ENCODE data around the gene NCR2. TPM values are rescaled to one million over a fixed set of nuclear protein-coding genes. Genes with fewer than 3 reads are reported as not detected.

NCR2 gene
- total RNA-seq, 1 experiment from 2014 or later: not detected

DNA sequence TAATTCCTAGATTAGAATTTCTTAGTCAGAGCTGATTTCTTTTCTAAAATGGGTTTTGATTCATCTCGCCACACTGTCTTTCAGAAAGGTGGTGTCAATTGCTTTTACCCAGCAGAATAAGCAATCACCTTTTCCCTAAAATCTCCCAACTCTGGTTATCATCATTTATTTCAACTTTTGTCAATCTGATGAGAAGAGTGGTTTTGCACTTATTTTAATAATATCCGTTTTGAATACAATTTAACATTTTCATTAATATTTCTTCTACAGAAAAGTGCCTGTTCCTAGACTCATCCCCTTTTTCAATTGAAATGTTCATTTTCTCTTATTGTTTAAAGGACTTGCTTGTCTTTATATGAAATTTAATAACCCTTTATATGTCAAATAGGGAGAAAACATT, 8.2 kb upstream of the NCR2 start:
- Histone ChIP-seq H3K27me3 (ENCODE audit: control insufficient read depth, insufficient read depth, low read length) (peaks cover 38% of the 10 kb centered on the region), H3K4me3 (ENCODE audit: low read depth in 2 of 2, low read length in 2 of 2) (no peak overlapping the region), H3K36me3 (ENCODE audit: control insufficient read depth, insufficient read depth, low read length) (no peaks in the 10 kb centered on the region), H3K9me3 (ENCODE audit: control insufficient read depth, insufficient read depth, low read depth, low read length) (no peaks in the 10 kb centered on the region), H3K4me1 (ENCODE audit: control insufficient read depth, insufficient read depth, low read length) (no peaks in the 10 kb centered on the region), H3K27ac (ENCODE audit: low read length) (no peak overlapping the region)
- ATAC-seq: no peak
- no peak for DNase-seq (ENCODE audit: low read depth, low spot score)
- ChIA-PET POLR2A (no interaction called here), CTCF (no interaction called here)
- intact Hi-C loops (cut with micrococcal nuclease; ENCODE audit: unreplicated experiment) (no loop called here), in situ Hi-C loops (cut with HindIII; ENCODE audit: low pct_unique_long_range_greater_than_20kb, low sequenced_read_pairs) (no loop called here)
- TF ChIP-seq SIN3A (IDR thresholded peaks at IDR 0.05; ENCODE audit: borderline replicate concordance, insufficient read depth, low read depth, low read length) (no peak), TCF7L2 (IDR thresholded peaks at IDR 0.05; ENCODE audit: low read depth, low read length) (no peak), POLR2AphosphoS5 (IDR thresholded peaks at IDR 0.05; ENCODE audit: low read depth, low read length) (no peak)
- TF ChIP-seq, protein P1, sequence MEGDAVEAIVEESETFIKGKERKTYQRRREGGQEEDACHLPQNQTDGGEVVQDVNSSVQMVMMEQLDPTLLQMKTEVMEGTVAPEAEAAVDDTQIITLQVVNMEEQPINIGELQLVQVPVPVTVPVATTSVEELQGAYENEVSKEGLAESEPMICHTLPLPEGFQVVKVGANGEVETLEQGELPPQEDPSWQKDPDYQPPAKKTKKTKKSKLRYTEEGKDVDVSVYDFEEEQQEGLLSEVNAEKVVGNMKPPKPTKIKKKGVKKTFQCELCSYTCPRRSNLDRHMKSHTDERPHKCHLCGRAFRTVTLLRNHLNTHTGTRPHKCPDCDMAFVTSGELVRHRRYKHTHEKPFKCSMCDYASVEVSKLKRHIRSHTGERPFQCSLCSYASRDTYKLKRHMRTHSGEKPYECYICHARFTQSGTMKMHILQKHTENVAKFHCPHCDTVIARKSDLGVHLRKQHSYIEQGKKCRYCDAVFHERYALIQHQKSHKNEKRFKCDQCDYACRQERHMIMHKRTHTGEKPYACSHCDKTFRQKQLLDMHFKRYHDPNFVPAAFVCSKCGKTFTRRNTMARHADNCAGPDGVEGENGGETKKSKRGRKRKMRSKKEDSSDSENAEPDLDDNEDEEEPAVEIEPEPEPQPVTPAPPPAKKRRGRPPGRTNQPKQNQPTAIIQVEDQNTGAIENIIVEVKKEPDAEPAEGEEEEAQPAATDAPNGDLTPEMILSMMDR (IDR thresholded peaks at IDR 0.05): no peak
- TF ChIP-seq, protein P2, sequence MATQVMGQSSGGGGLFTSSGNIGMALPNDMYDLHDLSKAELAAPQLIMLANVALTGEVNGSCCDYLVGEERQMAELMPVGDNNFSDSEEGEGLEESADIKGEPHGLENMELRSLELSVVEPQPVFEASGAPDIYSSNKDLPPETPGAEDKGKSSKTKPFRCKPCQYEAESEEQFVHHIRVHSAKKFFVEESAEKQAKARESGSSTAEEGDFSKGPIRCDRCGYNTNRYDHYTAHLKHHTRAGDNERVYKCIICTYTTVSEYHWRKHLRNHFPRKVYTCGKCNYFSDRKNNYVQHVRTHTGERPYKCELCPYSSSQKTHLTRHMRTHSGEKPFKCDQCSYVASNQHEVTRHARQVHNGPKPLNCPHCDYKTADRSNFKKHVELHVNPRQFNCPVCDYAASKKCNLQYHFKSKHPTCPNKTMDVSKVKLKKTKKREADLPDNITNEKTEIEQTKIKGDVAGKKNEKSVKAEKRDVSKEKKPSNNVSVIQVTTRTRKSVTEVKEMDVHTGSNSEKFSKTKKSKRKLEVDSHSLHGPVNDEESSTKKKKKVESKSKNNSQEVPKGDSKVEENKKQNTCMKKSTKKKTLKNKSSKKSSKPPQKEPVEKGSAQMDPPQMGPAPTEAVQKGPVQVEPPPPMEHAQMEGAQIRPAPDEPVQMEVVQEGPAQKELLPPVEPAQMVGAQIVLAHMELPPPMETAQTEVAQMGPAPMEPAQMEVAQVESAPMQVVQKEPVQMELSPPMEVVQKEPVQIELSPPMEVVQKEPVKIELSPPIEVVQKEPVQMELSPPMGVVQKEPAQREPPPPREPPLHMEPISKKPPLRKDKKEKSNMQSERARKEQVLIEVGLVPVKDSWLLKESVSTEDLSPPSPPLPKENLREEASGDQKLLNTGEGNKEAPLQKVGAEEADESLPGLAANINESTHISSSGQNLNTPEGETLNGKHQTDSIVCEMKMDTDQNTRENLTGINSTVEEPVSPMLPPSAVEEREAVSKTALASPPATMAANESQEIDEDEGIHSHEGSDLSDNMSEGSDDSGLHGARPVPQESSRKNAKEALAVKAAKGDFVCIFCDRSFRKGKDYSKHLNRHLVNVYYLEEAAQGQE (IDR thresholded peaks at IDR 0.05; ENCODE audit: insufficient read depth in 1 of 2, low read depth in 2 of 2, low read length in 1 of 2): no peak
- no TSS peak for BruUV-seq (replicated peaks)

DNA sequence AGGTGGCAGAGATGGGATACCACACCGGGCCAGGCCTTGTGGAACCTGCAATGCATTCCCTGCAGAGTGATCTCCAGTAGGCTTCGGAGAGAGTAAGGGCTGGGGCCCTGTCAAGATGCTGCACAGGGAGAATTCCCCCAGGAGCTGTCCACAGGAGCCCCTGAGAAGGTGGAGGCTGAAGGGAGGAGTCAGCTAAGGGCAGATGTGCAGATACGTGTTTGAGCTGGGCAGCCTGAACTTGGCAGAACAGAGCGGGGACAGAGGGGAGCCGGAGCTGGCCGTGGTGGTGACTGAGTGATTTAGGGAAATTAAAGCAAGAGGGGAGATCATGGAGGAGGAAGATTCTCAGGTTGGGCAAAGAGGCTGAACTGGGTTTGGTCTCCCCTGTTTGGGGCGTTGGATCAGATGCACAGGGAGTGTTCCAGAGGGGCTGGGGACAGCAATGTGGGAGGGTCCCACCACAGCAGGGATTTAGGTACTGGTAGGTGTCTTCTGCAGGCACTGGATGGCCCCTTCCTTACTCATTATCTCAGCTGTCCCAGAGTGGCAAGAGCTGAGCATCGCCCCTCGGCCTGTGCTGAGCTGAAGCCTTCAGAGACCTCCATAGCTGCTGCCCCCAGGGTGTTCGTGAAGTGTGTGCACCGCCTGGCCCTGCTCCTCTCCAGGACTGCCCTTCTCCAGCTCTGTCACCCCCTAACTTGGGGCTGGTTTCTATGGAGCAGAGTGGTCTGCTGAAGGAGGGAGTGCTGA, 3.8 kb upstream of the NCR2 start:
- H3K4me1 ChIP-seq (ENCODE audit: control insufficient read depth, insufficient read depth, low read length): no peaks in the 10 kb centered on the region
- peaks cover 17% of the 10 kb centered on the region for H3K27me3 ChIP-seq (ENCODE audit: control insufficient read depth, insufficient read depth, low read length)
- BruUV-seq (replicated peaks): no TSS peak
- H3K27ac ChIP-seq (ENCODE audit: low read length): no peak overlapping the region
- H3K9me3 ChIP-seq (ENCODE audit: control insufficient read depth, insufficient read depth, low read depth, low read length): no peaks in the 10 kb centered on the region
- no peak for ATAC-seq
- in situ Hi-C loops (cut with HindIII; ENCODE audit: low pct_unique_long_range_greater_than_20kb, low sequenced_read_pairs): no loop called here
- no peak overlapping the region for H3K4me3 ChIP-seq (ENCODE audit: low read depth in 2 of 2, low read length in 2 of 2)
- no peaks in the 10 kb centered on the region for H3K36me3 ChIP-seq (ENCODE audit: control insufficient read depth, insufficient read depth, low read length)
- CTCF ChIA-PET: no interaction called here
- POLR2A ChIA-PET: no interaction called here
- TF ChIP-seq TCF7L2 (IDR thresholded peaks at IDR 0.05; ENCODE audit: low read depth, low read length) (no peak), SIN3A (IDR thresholded peaks at IDR 0.05; ENCODE audit: borderline replicate concordance, insufficient read depth, low read depth, low read length) (no peak), POLR2AphosphoS5 (IDR thresholded peaks at IDR 0.05; ENCODE audit: low read depth, low read length) (no peak)
- TF ChIP-seq, protein P2 (IDR thresholded peaks at IDR 0.05; ENCODE audit: insufficient read depth in 1 of 2, low read depth in 2 of 2, low read length in 1 of 2): no peak
- TF ChIP-seq, protein P1 (IDR thresholded peaks at IDR 0.05): no peak
- DNase-seq (ENCODE audit: low read depth, low spot score): no peak
- intact Hi-C loops (cut with micrococcal nuclease; ENCODE audit: unreplicated experiment): no loop called here

Measured in Panc1 (cell line).